ENCODE measurements around the gene DBX1.

The DBX1 gene

GRCh38 chr11:20113149-20113438, 47.2 kb downstream of the DBX1 start:
- no peak for DNase-seq (ENCODE audit: low read depth)
- TF ChIP-seq CTCF (IDR thresholded peaks at IDR 0.05; ENCODE audit: insufficient read depth, low read depth, low read length, missing control alignments): no peak
- no peak overlapping the region for H3K4me3 ChIP-seq (ENCODE audit: low read depth, low read length)

- no peak for DNase-seq (ENCODE audit: low read depth)
- TF ChIP-seq CTCF (IDR thresholded peaks at IDR 0.05; ENCODE audit: insufficient read depth, low read depth, low read length, missing control alignments): no peak
- no peak overlapping the region for H3K4me3 ChIP-seq (ENCODE audit: low read depth, low read length)
Observed at GRCh38 chr11:20112291-20113148, 47.8 kb downstream of the DBX1 start.

GRCh38 chr11:20111871-20112270, 48.4 kb downstream of the DBX1 start:
- TF ChIP-seq CTCF (IDR thresholded peaks at IDR 0.05; ENCODE audit: insufficient read depth, low read depth, low read length, missing control alignments): no peak
- no peak overlapping the region for H3K4me3 ChIP-seq (ENCODE audit: low read depth, low read length)
- no peak for DNase-seq (ENCODE audit: low read depth)

- DNase-seq (ENCODE audit: low read depth): peak; percentile 73
- peak; percentile 96 for TF ChIP-seq CTCF (IDR thresholded peaks at IDR 0.05; ENCODE audit: insufficient read depth, low read depth, low read length, missing control alignments)
- H3K4me3 ChIP-seq (ENCODE audit: low read depth, low read length): no peak overlapping the region
Observed at GRCh38 chr11:20110908-20111669, 49.2 kb downstream of the DBX1 start.

- TF ChIP-seq CTCF (IDR thresholded peaks at IDR 0.05; ENCODE audit: insufficient read depth, low read depth, low read length, missing control alignments): no peak
- H3K4me3 ChIP-seq (ENCODE audit: low read depth, low read length): no peak overlapping the region
- DNase-seq (ENCODE audit: low read depth): no peak
Observed at GRCh38 chr11:20109731-20110445, 50.4 kb downstream of the DBX1 start.

Measured in GM12865 (cell line).